Central memory CD4-positive, alpha-beta T cell (primary cell): ENCODE data around the gene TRIP6.
A peak's percentile ranks its signal among the peaks of the same experiment; 100 is the strongest.

Source experiments
- DNase-seq: peaks from one replicate; pipeline ENCODE4 v3.0.0; 2022
- total RNA-seq, 3 experiments: gene quantifications; one replicate each; lab custom pipeline; 2026; lab: John Stamatoyannopoulos, UW

Gene TRIP6
- total RNA-seq = 8.3 to 39.9 (median 9.5) reads per million in 3 experiments

DNA sequence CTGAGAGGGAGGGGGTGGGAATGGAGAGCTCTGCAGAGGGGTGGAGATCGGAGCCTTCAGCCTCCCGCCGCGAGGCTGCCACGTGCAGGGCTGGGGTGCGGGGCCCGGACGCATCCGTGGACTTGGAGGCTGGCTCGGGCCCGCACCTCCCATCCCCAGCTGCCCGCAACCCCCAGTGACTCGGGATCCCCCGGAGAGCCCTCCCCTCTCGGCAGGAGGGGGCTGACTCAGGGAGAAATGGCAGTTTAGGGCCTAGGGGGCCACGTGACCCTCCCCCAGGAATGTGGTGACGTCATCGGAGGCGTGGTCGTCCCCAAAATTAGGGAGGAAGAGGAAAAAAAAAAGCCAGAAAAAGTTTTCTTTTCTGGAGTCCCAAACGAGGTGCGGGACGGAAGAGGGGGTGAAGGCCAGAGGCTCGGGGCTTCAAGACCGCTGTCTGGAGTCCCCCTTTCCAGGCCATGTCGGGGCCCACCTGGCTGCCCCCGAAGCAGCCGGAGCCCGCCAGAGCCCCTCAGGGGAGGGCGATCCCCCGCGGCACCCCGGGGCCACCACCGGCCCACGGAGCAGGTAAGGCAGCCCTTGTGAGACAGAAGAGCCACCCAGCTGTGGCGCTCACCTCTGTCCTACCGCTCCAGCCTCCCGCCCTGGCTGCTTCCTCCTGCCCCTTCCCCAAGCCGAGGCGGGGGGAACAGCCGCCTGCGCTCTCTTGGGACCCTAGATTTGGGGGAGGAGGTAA, at the start of gene TRIP6:
TRIP6 (plus strand) TSS at position 348 of the 736 bp plus-strand sequence; CDS start at position 459, 111 bp downstream.
- peak; percentile 32 for DNase-seq

GRCh38 chr7:100818366-100818765, 48.8 kb upstream of the TRIP6 start:
- DNase-seq = no peak

GRCh38 chr7:100818825-100819224, 48.4 kb upstream of the TRIP6 start:
- DNase-seq = no peak

DNA sequence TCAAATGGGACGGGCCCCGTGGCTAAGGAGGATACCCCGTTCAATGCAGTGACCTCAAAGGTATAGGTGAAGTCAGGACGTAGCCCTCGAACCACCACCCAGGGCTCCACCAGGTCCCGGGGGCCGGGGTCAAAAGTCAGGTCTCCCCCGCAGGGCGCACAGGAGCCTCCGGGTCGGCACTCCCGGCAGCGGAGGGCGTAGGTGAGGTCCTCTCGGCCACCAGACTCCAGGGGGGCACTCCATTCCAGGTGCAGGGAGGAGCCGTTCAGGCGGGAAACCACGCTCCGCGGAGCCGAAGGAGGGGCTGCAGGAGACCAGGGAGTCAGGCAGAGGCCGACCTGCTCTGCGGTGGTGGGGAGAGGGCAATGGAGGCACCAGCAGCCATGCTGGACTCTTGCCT, 47.6 kb upstream of the TRIP6 start:
- no peak for DNase-seq

DNA sequence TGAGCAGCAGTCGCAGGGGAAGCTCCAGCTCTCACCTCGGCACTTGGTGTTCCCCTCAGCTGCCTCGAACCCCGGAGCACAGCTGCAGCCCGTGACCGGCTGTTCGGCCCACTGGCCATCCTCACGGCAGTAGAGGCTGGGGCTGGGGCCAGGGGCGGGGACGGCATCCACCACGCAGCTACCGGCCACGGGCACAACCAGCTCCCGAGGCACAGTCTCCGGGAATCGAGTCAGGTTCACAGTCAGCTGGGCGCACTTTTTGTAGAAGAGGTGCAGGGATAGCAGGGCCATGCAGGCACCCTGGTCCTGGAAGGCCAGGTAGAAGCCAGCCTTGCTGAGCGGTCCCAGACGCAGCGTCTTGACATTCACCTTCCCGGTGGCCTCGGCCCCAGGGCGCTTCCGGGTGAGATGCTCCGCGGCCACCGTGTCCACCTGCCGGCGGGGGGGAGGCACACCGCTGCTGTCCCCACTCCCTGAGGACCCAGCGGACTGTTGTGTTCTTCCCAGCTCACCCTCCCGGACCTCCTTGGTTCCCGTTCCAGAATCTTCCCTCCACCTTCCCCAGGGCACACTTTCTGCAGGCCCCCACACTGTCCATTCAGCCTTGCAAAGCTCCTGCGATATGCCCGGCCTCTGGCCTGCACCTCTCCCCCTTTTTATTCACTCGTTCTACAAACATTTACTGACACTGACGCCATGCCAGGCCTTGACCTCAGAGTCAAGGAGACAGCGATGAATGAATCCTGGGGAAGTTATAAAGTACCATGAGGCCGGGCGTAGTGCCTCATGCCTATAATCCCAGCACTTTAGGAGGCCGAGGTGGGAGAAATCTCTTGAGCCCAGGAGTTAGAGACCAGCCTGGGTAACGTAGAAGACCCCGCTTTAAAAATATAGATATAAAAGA, 44.7 kb upstream of the TRIP6 start:
- DNase-seq = no peak

GRCh38 chr7:100823140-100823525, 44.1 kb upstream of the TRIP6 start:
- no peak for DNase-seq

DNA sequence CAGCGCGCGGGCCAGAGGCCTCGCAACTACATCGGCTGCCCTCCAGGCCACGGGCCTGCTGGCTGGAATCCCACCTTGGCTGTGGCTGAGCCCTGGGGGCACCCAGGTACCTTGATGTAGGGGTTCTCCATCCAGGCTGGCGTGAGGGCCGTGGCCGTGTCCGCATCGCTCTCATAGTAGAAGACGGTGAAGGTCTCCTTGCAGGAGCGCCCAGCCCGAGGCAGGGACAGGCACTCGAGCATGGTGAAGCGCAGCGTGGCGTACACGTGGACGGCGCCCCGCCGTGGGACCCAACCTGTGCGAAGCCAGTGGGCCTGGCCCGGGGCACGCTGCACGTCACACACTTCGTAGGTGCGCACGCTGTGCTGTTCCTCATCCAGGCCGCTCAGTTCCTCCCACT, 43.7 kb upstream of the TRIP6 start:
- DNase-seq = no peak

DNA sequence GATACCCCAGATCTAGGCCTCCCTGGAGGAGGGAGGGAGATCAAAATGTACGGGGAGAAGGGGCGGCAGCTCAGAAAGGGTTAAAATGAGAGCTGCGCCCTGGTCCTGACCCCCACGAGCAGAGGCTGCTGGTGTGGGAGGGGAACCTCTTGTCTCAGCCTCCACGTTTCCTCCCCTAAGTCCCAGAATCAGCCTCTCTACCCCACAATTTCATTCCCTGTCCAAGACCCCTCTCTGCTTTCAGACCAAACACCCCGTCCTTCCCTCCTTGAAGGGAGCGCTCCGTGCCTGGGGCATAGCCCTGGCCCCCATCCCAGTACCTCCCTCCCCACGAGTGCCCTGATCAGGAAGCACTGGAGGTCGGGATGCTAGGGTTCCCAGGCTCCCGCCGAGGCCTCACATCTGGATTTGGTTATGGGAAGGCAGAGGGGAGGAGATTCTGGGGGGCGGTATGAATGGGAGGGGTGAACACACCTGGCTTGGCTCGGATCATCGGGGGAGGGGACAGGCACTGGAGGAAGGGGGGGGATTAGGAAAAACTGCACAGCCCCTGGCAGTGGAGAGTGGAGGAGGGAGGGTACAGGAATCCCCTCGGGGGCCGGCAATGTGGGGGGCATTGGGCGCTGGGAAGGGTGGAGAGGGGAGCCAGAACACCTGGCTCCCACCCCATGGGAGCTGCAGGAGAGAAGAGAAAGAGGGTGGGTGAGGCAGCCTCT, 42.5 kb upstream of the TRIP6 start:
- no peak for DNase-seq

DNA sequence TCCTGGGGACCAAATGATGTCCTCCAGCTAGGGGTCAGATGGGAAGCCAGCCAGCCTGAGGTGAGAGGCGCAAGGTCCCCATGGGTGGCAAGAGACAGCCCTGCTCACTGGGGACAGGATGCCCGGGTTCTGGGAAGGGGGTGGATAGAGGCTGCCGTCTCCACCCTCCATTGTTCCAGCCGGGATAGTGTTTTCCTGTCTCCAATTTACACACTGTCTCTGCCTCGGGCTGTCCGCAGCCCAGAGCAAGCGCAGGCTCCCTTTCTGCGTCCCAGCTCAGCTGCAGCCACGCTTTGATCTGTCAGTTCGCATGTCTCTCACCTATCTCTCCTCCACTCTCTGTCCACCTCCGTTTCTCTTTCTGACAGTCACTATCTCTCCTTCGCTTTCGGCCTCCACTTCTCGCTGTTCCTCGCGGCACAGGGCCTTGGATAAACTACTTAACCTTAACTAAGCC, 41.9 kb upstream of the TRIP6 start:
- DNase-seq = no peak

- no peak for DNase-seq
These were observed 41.3 kb upstream of the TRIP6 start for GRCh38 chr7:100825751-100826513.

- no peak for DNase-seq
These were observed 40.5 kb upstream of the TRIP6 start for GRCh38 chr7:100826514-100827329.

- no peak for DNase-seq
These were observed 39.6 kb upstream of the TRIP6 start, which contains the start of gene EPHB4 for GRCh38 chr7:100827330-100828226. Gene EPHB4, minus strand, starts transcription at chr7:100827523. Its CDS starts 493 bp downstream, at chr7:100827030.

DNA sequence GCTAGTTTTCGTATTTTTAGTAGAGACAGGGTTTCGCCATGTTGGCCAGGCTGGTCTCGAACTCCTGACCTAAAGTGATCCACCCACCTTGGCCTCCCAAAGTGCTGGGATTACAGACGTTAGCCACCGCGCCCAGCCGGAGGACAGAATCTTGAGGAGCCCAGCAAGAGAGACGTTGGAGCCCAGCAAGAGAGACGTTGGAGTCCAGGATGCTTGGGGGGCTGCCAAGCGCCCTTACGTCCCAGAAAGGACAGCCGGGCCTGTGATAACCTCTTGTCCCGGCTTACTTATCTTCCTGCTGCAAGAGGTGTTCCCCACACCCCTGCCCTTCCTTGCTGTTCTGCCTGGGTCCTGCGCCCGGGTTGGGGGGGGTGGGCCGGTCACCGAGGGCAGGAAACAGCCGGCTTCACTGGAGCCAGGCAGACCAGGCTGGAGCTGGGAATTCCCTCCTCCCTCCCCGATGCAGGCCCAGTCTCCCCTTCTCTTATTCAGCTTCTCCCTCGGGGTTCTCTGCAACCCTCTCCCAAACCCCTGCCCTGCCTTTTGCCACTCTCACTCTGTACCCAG, 38.0 kb upstream of the TRIP6 start:
- DNase-seq = no peak

- no peak for DNase-seq
These were observed 36.8 kb upstream of the TRIP6 start for GRCh38 chr7:100830396-100830795.

DNA sequence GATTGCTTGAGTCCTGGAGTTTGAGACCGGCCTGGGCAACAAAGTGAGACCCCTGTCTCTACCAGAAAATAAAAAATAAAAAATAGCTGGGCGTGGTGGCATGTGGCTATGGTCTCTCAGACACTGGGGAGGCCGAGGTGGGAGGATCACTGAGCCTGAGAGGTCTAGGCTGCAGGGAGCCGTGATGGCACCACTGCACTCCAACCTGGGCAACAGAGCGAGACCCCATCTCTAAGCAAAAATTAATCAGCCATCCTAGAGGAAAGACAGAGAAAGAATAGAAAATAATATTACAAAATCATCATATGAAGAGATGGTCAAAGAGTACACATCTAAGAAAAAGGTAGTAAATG, 34.9 kb upstream of the TRIP6 start:
- DNase-seq = no peak

DNA sequence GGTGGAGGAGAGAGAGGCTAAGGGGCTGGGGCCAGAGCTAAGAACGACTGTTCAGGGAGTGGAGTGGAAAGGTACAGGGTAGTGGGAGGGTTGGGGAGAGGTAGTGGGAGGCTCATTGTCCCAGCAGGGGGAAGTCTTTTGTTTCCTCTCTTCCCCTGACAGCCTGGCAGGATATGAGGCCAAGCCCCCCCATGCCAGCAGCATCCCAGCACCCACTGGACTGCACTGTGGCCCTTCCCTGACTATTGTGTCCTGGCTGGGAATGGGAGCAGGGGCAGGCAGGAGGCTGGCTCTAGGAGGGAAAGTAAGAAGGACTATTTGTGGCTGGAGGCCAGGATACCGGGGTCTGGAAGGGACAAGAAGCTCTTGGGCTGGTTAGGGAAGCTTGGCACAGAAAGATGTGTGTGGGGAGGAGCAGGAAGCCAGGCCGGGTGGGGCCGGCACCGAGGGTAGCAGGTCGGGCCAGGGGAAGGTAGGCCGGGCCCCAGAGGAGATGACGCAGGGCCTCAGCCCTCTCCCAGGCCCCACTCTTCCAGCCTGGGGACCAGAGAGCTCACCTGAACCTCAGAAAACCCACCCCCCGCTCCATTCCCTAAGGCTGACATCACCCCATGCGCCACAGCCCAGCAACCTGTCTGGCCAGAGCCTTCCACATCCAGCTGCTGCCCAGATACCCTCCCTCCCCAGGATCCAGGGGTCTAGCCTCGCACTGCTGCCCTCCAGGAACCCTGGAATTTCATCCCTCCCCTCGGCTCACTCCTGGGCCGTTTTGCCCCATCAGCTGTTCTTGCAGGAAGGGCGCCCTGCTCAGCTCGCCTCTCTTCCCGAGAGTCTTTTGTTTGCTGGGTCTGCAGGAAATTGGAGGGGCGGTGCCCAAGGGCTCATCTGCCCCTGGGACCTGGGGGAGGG, 31.0 kb upstream of the TRIP6 start:
- no peak for DNase-seq

- no peak for DNase-seq
These were observed 30.4 kb upstream of the TRIP6 start for GRCh38 chr7:100836812-100837098.

- peak; percentile 58 for DNase-seq
These were observed 29.9 kb upstream of the TRIP6 start for GRCh38 chr7:100837099-100837836.
